Uterus (tissue), 4 donors: ENCODE results near the gene SAMD8. TPM values are rescaled to one million over a fixed set of nuclear protein-coding genes. Genes with fewer than 3 reads are reported as not detected.
A peak's percentile ranks its signal among the peaks of the same experiment; 100 is the strongest.

Experiments used
- DNase-seq, 2 donors: peaks; one replicate each; pipeline ENCODE4 v3.0.0-alpha.2; 2019 to 2020
- H3K27ac ChIP-seq, 2 donors: fragments of 200-600 bp; sonication (generic); 1 replicate in 1 of 2; 2 replicates in 1 of 2; pipeline ENCODE4 v1.5.1; 2016 to 2018
- H3K27me3 ChIP-seq, 2 donors: fragments of 200-600 bp; sonication (generic); one replicate each; pipeline ENCODE4 v1.5.1; 2018 to 2019; ENCODE audit warnings: control low read depth in 1 of 2
- H3K36me3 ChIP-seq, 2 donors: fragments of 200-600 bp; sonication (generic); one replicate each; pipeline ENCODE4 v1.5.1; 2019; ENCODE audit warnings: control low read depth in 1 of 2
- H3K4me1 ChIP-seq, 2 donors: fragments of 200-600 bp; sonication (generic); one replicate each; pipeline ENCODE4 v1.5.1; 2018 to 2019; ENCODE audit warnings: control low read depth in 1 of 2
- H3K4me3 ChIP-seq, 2 donors: fragments of 200-600 bp; sonication (generic); 1 replicate in 1 of 2; 2 replicates in 1 of 2; pipeline ENCODE4 v1.5.1; 2018 to 2019; ENCODE audit warnings: mild to moderate bottlenecking in 1 of 2
- H3K9me3 ChIP-seq, 2 donors: fragments of 200-600 bp; sonication (generic); one replicate each; pipeline ENCODE4 v1.5.1; 2019; ENCODE audit warnings: control low read depth in 1 of 2
- CTCF ChIP-seq, 4 experiments: fragments of 200-600 bp in 2 of 4; fragments of 450-650 bp in 2 of 4; sonication (generic) in 2 of 4; IDR thresholded peaks; one replicate each; pipeline ENCODE4 v1.5.1; 2016 to 2019; ENCODE audit warnings: antibody characterized with exemption in 4 of 4, mild to moderate bottlenecking in 2 of 4, moderate library complexity in 1 of 4
- POLR2A ChIP-seq, 2 donors: fragments of 450-650 bp; IDR thresholded peaks; one replicate each; pipeline ENCODE4 v1.6.1; 2016; ENCODE audit warnings: antibody characterized with exemption in 2 of 2, mild to moderate bottlenecking in 1 of 2, moderate library complexity in 1 of 2
- intact Hi-C: fragments of 100-400 bp; cut with DNase I; formaldehyde crosslinking; loops from one replicate; pipeline ENCODE4 v1.15.1; 2023; ENCODE audit warnings: low total_unique reads
- total RNA-seq, 4 donors: library from RNA; depleted of rRNA in 3 of 4; stranded (reverse); fragments of >200 nt in 3 of 4; gene quantifications; one replicate each; pipeline versions ENCODE4 v1.1.0 to v1.2.4, GENCODE V29; 2014 to 2023
- donor health status: DM: yes; HTN: yes; CAD: no.

The SAMD8 gene
- total RNA-seq = 10 to 100 TPM; 25.4 to 51.4 (median 49.2) TPM

- Histone ChIP-seq H3K4me3 (peak within 1 kb of the TSS; percentile 89 to 92), H3K4me1 (peaks cover 0 to 17% of the 10 kb centered on the region in 2 donors), H3K27me3 (no peaks in the 10 kb centered on the region), H3K9me3 (no peaks in the 10 kb centered on the region), H3K27ac (peak within 1 kb of the TSS; percentile 97), H3K36me3 (no peaks in the 10 kb centered on the region)
- peak; percentile 42 to 69 (median 48) for TF ChIP-seq CTCF (IDR thresholded peaks at IDR 0.05)
- peak; percentile 85 to 95 for TF ChIP-seq POLR2A (IDR thresholded peaks at IDR 0.05)
- DNase-seq = peak; percentile 96
- intact Hi-C loops = no loop called here
Observed at GRCh38 chr10:75111365-75111906, at the start of gene SAMD8. SAMD8 (plus strand) TSS chr10:75111656; CDS start chr10:75150529, 38,873 bp downstream.

- Histone ChIP-seq H3K4me1 (peaks cover 5 to 6% of the 10 kb centered on the region in 2 donors), H3K4me3 (no peak overlapping the region), H3K27ac (peak overlapping the region; percentile 8 to 39), H3K36me3 (no peaks in the 10 kb centered on the region), H3K27me3 (no peaks in the 10 kb centered on the region), H3K9me3 (no peaks in the 10 kb centered on the region)
- no peak for DNase-seq
- TF ChIP-seq POLR2A (IDR thresholded peaks at IDR 0.05) = no peak
- TF ChIP-seq CTCF (IDR thresholded peaks at IDR 0.05) = no peak
- intact Hi-C loops = no loop called here
Observed at GRCh38 chr10:75061709-75062505, 49.5 kb upstream of the SAMD8 start.

- Histone ChIP-seq H3K4me1 (peaks cover 5 to 6% of the 10 kb centered on the region in 2 donors), H3K27ac (peak overlapping the region; percentile 8 to 39), H3K4me3 (no peak overlapping the region), H3K36me3 (no peaks in the 10 kb centered on the region), H3K27me3 (no peaks in the 10 kb centered on the region), H3K9me3 (no peaks in the 10 kb centered on the region)
- intact Hi-C loops = no loop called here
- no peak for TF ChIP-seq CTCF (IDR thresholded peaks at IDR 0.05)
- no peak for TF ChIP-seq POLR2A (IDR thresholded peaks at IDR 0.05)
- peak in 1 of 2 donors; percentile 46 for DNase-seq
Observed at GRCh38 chr10:75062506-75063299, 48.8 kb upstream of the SAMD8 start.

GRCh38 chr10:75063461-75064230 is 47.8 kb upstream of the SAMD8 start:
- peak overlapping the region; percentile 74 to 75 for H3K27ac ChIP-seq
- no peak for DNase-seq

More at GRCh38 chr10:75063461-75064230, 47.8 kb upstream of the SAMD8 start:
- peaks cover 5 to 6% of the 10 kb centered on the region in 2 donors for H3K4me1 ChIP-seq
- no peak overlapping the region for H3K4me3 ChIP-seq
- H3K9me3 ChIP-seq = no peaks in the 10 kb centered on the region
- H3K36me3 ChIP-seq = no peaks in the 10 kb centered on the region
- H3K27me3 ChIP-seq = no peaks in the 10 kb centered on the region
- intact Hi-C loops = no loop called here
- TF ChIP-seq CTCF (IDR thresholded peaks at IDR 0.05) (no peak), POLR2A (IDR thresholded peaks at IDR 0.05) (no peak)
